Loucy (cell line): Measurements from ENCODE around the gene GHDC.

Experiments used
- H2AFZ ChIP-seq: fragments of 200-600 bp; sonication (generic); 2 replicates; pipeline ENCODE4 v1.6.0; 2016; ENCODE audit warnings: antibody characterized with exemption, mild to moderate bottlenecking, low read length, moderate library complexity
- H3F3A ChIP-seq: fragments of 200-600 bp; 2 replicates; pipeline ENCODE4 v1.6.0; 2016; ENCODE audit warnings: antibody characterized with exemption, low read depth, mild to moderate bottlenecking
- H3K27me3 ChIP-seq: fragments of 200-600 bp; sonication (generic); 2 replicates; pipeline ENCODE4 v1.6.1; 2014; ENCODE audit warnings: low read length, mild to moderate bottlenecking; ENCODE audit not compliant: insufficient read depth, poor library complexity, severe bottlenecking
- H3K36me3 ChIP-seq: fragments of 200-600 bp; sonication (generic); 2 replicates; pipeline ENCODE4 v1.6.1; 2016; ENCODE audit warnings: low read length; ENCODE audit not compliant: insufficient read depth
- H3K4me1 ChIP-seq: fragments of 200-600 bp; sonication (generic); 2 replicates; pipeline ENCODE4 v1.5.1; 2014; ENCODE audit warnings: low read length, mild to moderate bottlenecking; ENCODE audit not compliant: insufficient read depth, poor library complexity, severe bottlenecking
- H3K4me2 ChIP-seq: fragments of 200-600 bp; sonication (generic); 2 replicates; pipeline ENCODE4 v1.6.0; 2014; ENCODE audit warnings: antibody characterized with exemption, low read length, low read depth, mild to moderate bottlenecking; ENCODE audit not compliant: poor library complexity, severe bottlenecking
- H3K4me3 ChIP-seq: fragments of 200-600 bp; sonication (generic); 2 replicates; pipeline ENCODE4 v1.5.1; 2014; ENCODE audit warnings: low read length, mild to moderate bottlenecking, mixed read lengths; ENCODE audit not compliant: poor library complexity, severe bottlenecking
- H3K79me2 ChIP-seq: fragments of 200-600 bp; sonication (generic); 2 replicates; pipeline ENCODE4 v1.6.1; 2014; ENCODE audit warnings: low read length; ENCODE audit not compliant: insufficient read depth
- H3K9ac ChIP-seq: fragments of 200-600 bp; sonication (generic); 2 replicates; pipeline ENCODE4 v1.6.0; 2014; ENCODE audit warnings: mild to moderate bottlenecking, low read depth, low read length, moderate library complexity; ENCODE audit not compliant: poor library complexity, severe bottlenecking
- H3K9me2 ChIP-seq: fragments of 200-600 bp; sonication (generic); replicated peaks from 2 replicates; pipeline ENCODE4 v1.6.1; 2016; ENCODE audit warnings: low read depth, low read length, mixed read lengths
- H3K9me3 ChIP-seq: fragments of 200-600 bp; sonication (generic); 2 replicates; pipeline ENCODE4 v1.6.1; 2014; ENCODE audit warnings: mild to moderate bottlenecking, antibody characterized with exemption, low read length, low read depth; ENCODE audit not compliant: insufficient read depth
- H4K20me1 ChIP-seq: fragments of 200-600 bp; sonication (generic); 2 replicates; pipeline ENCODE4 v1.6.0; 2014; ENCODE audit warnings: antibody characterized with exemption, low read length, mild to moderate bottlenecking; ENCODE audit not compliant: insufficient read depth, poor library complexity, severe bottlenecking
- CTCF ChIP-seq: fragments of 200-600 bp; sonication (generic); conservative IDR thresholded peaks from 2 replicates; pipeline ENCODE4 v1.5.1; 2014; ENCODE audit warnings: mild to moderate bottlenecking, antibody characterized with exemption, low read length
- EZH2phosphoT487 ChIP-seq: fragments of 200-600 bp; IDR thresholded peaks from 2 replicates; pipeline ENCODE4 v1.6.1; 2018; ENCODE audit warnings: antibody characterized with exemption, mild to moderate bottlenecking, moderate library complexity, borderline replicate concordance

The GHDC gene

GRCh38 chr17:42201458-42201772 lies 7.1 kb upstream of the GHDC start:
- Histone ChIP-seq H4K20me1 (no peaks in the 10 kb centered on the region), H3K27me3 (no peaks in the 10 kb centered on the region), H3K9me3 (no peaks in the 10 kb centered on the region), H3K79me2 (no peaks in the 10 kb centered on the region), H3K4me3 (no peak overlapping the region), H3K4me2 (no peak overlapping the region), H3K9ac (no peak overlapping the region), H3K36me3 (peaks cover 59% of the 10 kb centered on the region; the same call in 1 of the 2 replicates), H3F3A (no peaks in the 10 kb centered on the region), H3K9me2 (no peaks in the 10 kb centered on the region), H3K4me1 (no peaks in the 10 kb centered on the region), H2AFZ (no peak overlapping the region)
- TF ChIP-seq CTCF, result no peak
- TF ChIP-seq EZH2phosphoT487, result no peak

GRCh38 chr17:42200706-42201457 lies 6.6 kb upstream of the GHDC start:
- H2AFZ ChIP-seq, result no peak overlapping the region
- no peaks in the 10 kb centered on the region for H3K9me3 ChIP-seq
- no peaks in the 10 kb centered on the region for H3K79me2 ChIP-seq
- no peak overlapping the region for H3K9ac ChIP-seq
- H3K27me3 ChIP-seq, result no peaks in the 10 kb centered on the region
- no peaks in the 10 kb centered on the region for H3K9me2 ChIP-seq
- H3K4me1 ChIP-seq, result no peaks in the 10 kb centered on the region
- H3K4me3 ChIP-seq, result no peak overlapping the region
- H4K20me1 ChIP-seq, result no peaks in the 10 kb centered on the region
- no peaks in the 10 kb centered on the region for H3F3A ChIP-seq
- H3K4me2 ChIP-seq, result no peak overlapping the region
- no peak for TF ChIP-seq CTCF
- no peak for TF ChIP-seq EZH2phosphoT487
- H3K36me3 ChIP-seq, result peaks cover 54% of the 10 kb centered on the region; the same call in 1 of the 2 replicates

DNA sequence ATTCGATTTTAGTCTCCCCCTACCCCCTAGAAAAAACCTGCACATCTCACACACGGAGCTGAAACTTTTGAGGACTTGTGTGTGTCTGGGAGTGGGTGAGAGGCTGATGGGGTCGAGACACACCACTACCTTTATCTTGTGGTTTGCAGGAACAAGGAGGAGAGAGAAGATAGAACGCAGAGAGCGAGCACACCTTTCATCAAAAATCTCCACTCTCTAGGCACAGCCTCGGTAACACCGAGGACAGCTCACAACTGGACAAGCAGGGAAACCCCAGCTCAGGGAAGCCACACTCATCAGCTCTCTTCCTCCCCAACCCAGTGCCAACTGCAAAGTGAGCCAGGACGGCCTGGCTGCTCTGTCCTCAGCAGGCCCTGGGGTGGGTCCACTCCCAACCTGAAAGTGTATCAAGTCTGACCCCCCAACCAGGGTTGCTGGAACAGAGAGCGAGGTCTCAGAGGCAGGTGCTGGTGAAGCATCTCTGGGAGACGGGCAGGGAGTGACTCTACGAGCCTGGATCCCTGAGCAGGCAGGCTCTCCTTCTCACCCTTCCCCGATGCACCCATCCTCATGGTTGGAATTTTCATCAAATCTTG lies 5.2 kb upstream of the GHDC start:
- Histone ChIP-seq H3K4me1 (no peaks in the 10 kb centered on the region), H2AFZ (no peak overlapping the region), H3K9me3 (no peaks in the 10 kb centered on the region), H3K9ac (no peak overlapping the region), H3K79me2 (no peaks in the 10 kb centered on the region), H4K20me1 (no peaks in the 10 kb centered on the region), H3K4me2 (no peak overlapping the region), H3K4me3 (no peak overlapping the region), H3K36me3 (peaks cover 42% of the 10 kb centered on the region; the same call in 1 of the 2 replicates), H3F3A (no peaks in the 10 kb centered on the region), H3K27me3 (no peaks in the 10 kb centered on the region), H3K9me2 (no peaks in the 10 kb centered on the region)
- TF ChIP-seq EZH2phosphoT487, result no peak

DNA sequence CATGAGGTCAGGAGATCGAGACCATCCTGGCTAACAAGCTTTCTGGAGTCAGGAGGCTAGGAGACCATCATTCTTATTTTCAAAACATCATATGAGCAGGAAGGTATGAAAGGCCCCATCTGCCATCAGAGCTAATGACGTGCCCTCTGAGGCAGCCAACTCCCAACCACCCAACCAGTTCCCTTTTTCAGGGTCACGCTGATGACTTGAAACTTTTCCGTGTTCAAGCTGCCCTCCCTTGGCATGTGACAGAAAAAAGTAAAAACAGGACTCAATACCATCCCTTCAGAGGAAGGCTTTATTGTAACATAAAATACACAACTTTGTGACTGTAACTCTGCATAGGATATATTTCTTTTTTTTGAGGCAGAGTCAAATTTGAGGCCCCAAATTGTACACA lies 4.6 kb upstream of the GHDC start:
- H3K9me2 ChIP-seq, result no peaks in the 10 kb centered on the region
- H3K4me3 ChIP-seq, result no peak overlapping the region
- H3K79me2 ChIP-seq, result no peaks in the 10 kb centered on the region
- peaks cover 36% of the 10 kb centered on the region; the same call in 1 of the 2 replicates for H3K36me3 ChIP-seq
- TF ChIP-seq EZH2phosphoT487, result no peak
- no peak for TF ChIP-seq CTCF
- no peaks in the 10 kb centered on the region for H3K9me3 ChIP-seq
- H2AFZ ChIP-seq, result no peak overlapping the region
- H3K9ac ChIP-seq, result no peak overlapping the region
- H3F3A ChIP-seq, result no peaks in the 10 kb centered on the region
- no peak overlapping the region for H3K4me2 ChIP-seq
- H4K20me1 ChIP-seq, result no peaks in the 10 kb centered on the region
- H3K4me1 ChIP-seq, result peaks cover under 1% of the 10 kb centered on the region
- H3K27me3 ChIP-seq, result no peaks in the 10 kb centered on the region
